Left lung (tissue), 10 donors: ENCODE results near the gene CFAP54. TPM values are rescaled to one million over a fixed set of nuclear protein-coding genes. Genes with fewer than 3 reads are reported as not detected.
A peak's percentile ranks its signal among the peaks of the same experiment; 100 is the strongest.

ENCODE experiments used
- ATAC-seq: fragments of 200-7000 bp; cut with Tn5 transposase; one replicate; pipeline ENCODE4 v1.9.1; 2020; ENCODE audit warnings: moderate library complexity
- DNase-seq, 4 donors: peaks; one replicate each; pipeline ENCODE4 v3.0.0-alpha.2; 2013 to 2020
- H3K27ac ChIP-seq, 2 donors: fragments of 200-600 bp; sonication (generic) in 1 of 2; one replicate each; pipeline versions ENCODE4 v1.5.0 to v1.8.0; 2020 to 2021
- H3K27me3 ChIP-seq, 2 donors: fragments of 200-600 bp; sonication (generic) in 1 of 2; one replicate each; pipeline versions ENCODE4 v1.5.0 to v1.8.0; 2020 to 2021
- H3K36me3 ChIP-seq, 2 donors: fragments of 200-600 bp; sonication (generic) in 1 of 2; one replicate each; pipeline versions ENCODE4 v1.5.0 to v1.8.0; 2020 to 2021
- H3K4me1 ChIP-seq, 2 donors: fragments of 200-600 bp; one replicate each; pipeline ENCODE4 v1.8.0; 2021
- H3K4me3 ChIP-seq, 2 donors: fragments of 200-600 bp; sonication (generic) in 1 of 2; one replicate each; pipeline versions ENCODE4 v1.5.0 to v1.8.0; 2020 to 2021; ENCODE audit warnings: mild to moderate bottlenecking in 1 of 2
- H3K9me3 ChIP-seq, 2 donors: fragments of 200-600 bp; sonication (generic) in 1 of 2; one replicate each; pipeline versions ENCODE4 v1.5.0 to v1.8.0; 2020 to 2021
- intact Hi-C, 2 donors: fragments of 100-400 bp; cut with DNase I; formaldehyde crosslinking; loops; one replicate each; pipeline versions ENCODE4 v1.11.2 to v1.14.2; 2022
- polyA plus RNA-seq, 6 donors: library from polyadenylated mRNA; unstranded; fragments of 120-200 nt; gene quantifications; one replicate each; pipeline ENCODE4 v1.2.1, GENCODE V29; 2013; ENCODE audit not compliant: insufficient read length in 6 of 6
- total RNA-seq, 2 donors: library from RNA; stranded (reverse); fragmentation: NEBNext Ultra II Directional; extraction: Animal tissue kit (Norgen Biotek cat#: 25700); gene quantifications; one replicate each; pipeline ENCODE4 v1.2.1, GENCODE V29; 2021
- TF ChIP-seq, protein P1 (sequence below), 2 donors: fragments of 200-600 bp; sonication (generic) in 1 of 2; IDR thresholded peaks; one replicate each; pipeline versions ENCODE4 v1.5.0 to v1.8.0; 2021; ENCODE audit warnings: antibody characterized with exemption in 2 of 2
- donor health status: DM: no; HTN: yes; CAD: no.
- donor health status: DM: no; HTN: no; CAD: no.

CFAP54 gene
- total and polyA plus RNA-seq, 8 donors: 1.1 to 3.7 (median 2.6) TPM

DNA sequence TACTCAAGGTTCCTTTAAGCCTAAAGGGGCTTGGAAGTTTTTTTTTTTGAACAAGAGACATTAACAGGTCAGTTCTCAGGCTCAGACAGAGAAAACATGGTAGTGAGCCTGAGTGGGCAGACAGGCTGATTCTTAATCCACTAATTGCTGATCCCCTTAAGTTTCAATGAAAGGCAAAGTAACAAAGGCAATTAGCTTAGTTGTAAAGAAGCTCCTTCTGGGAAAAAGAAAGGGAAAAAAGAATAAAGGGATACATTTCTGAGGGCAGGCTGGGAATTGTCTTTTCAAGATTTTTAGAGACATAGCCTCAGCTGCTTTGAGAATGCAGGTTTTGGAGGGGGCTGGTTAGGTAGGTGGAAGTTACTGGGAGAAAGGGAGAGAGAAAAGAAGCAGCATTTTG lies 133.8 kb downstream of the CFAP54 start:
- Histone ChIP-seq H3K4me1 (no peaks in the 10 kb centered on the region), H3K27me3 (no peaks in the 10 kb centered on the region), H3K27ac (no peak overlapping the region), H3K36me3 (no peaks in the 10 kb centered on the region), H3K4me3 (no peak overlapping the region), H3K9me3 (no peaks in the 10 kb centered on the region)
- ATAC-seq (no peak), DNase-seq (no peak)
- intact Hi-C loops: no loop called here
- TF ChIP-seq, protein P1, sequence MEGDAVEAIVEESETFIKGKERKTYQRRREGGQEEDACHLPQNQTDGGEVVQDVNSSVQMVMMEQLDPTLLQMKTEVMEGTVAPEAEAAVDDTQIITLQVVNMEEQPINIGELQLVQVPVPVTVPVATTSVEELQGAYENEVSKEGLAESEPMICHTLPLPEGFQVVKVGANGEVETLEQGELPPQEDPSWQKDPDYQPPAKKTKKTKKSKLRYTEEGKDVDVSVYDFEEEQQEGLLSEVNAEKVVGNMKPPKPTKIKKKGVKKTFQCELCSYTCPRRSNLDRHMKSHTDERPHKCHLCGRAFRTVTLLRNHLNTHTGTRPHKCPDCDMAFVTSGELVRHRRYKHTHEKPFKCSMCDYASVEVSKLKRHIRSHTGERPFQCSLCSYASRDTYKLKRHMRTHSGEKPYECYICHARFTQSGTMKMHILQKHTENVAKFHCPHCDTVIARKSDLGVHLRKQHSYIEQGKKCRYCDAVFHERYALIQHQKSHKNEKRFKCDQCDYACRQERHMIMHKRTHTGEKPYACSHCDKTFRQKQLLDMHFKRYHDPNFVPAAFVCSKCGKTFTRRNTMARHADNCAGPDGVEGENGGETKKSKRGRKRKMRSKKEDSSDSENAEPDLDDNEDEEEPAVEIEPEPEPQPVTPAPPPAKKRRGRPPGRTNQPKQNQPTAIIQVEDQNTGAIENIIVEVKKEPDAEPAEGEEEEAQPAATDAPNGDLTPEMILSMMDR (IDR thresholded peaks at IDR 0.05): no peak

DNA sequence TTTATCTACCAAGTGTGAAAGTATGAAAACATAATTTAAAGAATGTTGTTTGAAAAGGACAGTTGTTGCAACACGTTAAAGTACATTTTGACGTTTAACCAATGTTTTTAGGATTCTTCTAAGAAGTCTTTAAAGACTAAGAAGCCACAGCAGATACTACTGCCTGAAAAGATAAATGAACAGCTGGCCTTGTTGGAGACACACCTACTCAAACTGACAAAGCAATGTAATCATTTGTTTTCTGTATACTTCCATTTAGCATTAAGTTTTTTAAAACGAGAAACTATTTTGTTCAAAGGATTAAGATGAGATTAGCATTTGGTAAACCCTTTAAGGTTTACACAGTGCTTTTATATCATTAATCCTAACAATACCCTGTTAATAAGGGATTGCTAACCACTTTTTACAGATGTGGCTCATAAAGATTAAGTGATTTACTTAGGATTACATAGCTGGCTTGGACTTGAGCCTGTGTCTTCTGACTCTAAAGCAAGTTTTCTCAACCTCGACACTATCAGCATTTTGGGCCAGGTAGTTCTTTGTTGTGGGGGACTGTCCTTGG lies 134.4 kb downstream of the CFAP54 start:
- Histone ChIP-seq H3K4me1 (no peaks in the 10 kb centered on the region), H3K36me3 (no peaks in the 10 kb centered on the region), H3K9me3 (no peaks in the 10 kb centered on the region), H3K27me3 (no peaks in the 10 kb centered on the region), H3K4me3 (no peak overlapping the region), H3K27ac (no peak overlapping the region)
- DNase-seq: peak in 2 of 4 donors; percentile 27 to 48
- intact Hi-C loops: no loop called here
- ATAC-seq: no peak
- TF ChIP-seq, protein P1 (IDR thresholded peaks at IDR 0.05): no peak

DNA sequence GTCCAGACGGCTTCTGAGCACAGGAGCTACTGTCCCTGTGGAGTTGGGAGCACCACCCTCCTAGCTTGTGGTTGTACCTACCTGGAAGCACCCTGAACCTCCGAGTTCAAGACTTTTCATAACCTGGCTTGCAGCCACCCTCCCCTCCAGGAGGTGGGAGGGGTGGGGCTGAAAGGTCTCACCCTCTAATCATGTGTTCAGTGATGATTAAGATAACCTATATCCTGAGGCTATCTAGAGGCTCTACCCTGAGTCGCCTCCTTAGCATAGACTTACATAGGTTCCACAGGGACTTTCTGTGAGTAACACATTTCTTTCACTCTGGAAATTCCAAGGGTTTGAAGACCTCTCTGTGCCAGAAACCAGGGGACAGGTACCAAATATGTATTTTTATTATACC lies 146.5 kb downstream of the CFAP54 start:
- DNase-seq (no peak), ATAC-seq (no peak)
- no peaks in the 10 kb centered on the region for H3K4me1 ChIP-seq
- H3K36me3 ChIP-seq: no peaks in the 10 kb centered on the region
- peaks cover 0 to 3% of the 10 kb centered on the region in 2 donors for H3K9me3 ChIP-seq
- intact Hi-C loops: no loop called here
- H3K4me3 ChIP-seq: no peak overlapping the region
- H3K27me3 ChIP-seq: no peaks in the 10 kb centered on the region
- no peak overlapping the region for H3K27ac ChIP-seq
- TF ChIP-seq, protein P1 (IDR thresholded peaks at IDR 0.05): no peak

DNA sequence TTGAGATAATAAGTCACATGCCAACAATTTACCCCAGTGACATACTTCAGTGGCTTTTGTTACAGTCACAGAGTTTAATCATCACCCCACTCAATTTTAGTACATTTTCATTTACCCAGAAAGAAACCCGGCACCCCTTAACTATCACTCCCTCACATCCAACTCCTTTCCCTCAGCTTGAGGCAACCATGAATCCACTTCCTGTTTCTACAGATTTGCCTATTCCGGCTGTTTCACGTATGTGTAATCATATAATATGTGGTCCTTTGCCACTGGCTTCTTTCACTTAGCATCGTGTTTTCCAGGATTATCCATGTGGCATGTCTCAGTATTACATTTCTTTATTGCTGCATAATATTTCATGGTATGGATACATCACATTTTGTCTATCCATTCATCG lies 147.5 kb downstream of the CFAP54 start:
- TF ChIP-seq, protein P1 (IDR thresholded peaks at IDR 0.05): no peak
- no peaks in the 10 kb centered on the region for H3K36me3 ChIP-seq
- peaks cover 0 to 3% of the 10 kb centered on the region in 2 donors for H3K9me3 ChIP-seq
- no peaks in the 10 kb centered on the region for H3K27me3 ChIP-seq
- no peak overlapping the region for H3K27ac ChIP-seq
- H3K4me3 ChIP-seq: no peak overlapping the region
- intact Hi-C loops: no loop called here
- DNase-seq: no peak
- ATAC-seq: no peak
- H3K4me1 ChIP-seq: no peaks in the 10 kb centered on the region

DNA sequence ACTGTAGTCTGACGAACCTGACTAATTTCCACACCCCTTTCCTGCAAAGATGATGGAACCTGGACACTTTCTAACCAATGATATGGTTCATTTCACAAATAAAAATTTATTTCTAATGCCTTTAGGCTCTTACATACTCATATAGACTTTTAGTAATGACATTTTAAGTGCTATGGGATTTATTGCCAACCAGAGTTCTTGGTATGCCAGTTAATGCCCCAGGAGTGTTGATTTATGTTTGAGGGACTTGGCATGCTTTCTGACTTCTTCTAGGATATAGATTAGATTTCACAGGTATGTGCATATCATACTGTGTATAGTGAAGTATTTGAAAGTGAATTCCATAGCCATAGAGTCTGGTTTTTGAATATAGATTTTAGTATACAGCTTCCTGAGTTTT lies 159.5 kb downstream of the CFAP54 start:
- Histone ChIP-seq H3K27ac (no peak overlapping the region), H3K4me1 (no peaks in the 10 kb centered on the region), H3K36me3 (no peaks in the 10 kb centered on the region), H3K27me3 (no peaks in the 10 kb centered on the region), H3K4me3 (no peak overlapping the region), H3K9me3 (peaks cover 0 to 6% of the 10 kb centered on the region in 2 donors)
- no peak for DNase-seq
- intact Hi-C loops: no loop called here
- TF ChIP-seq, protein P1 (IDR thresholded peaks at IDR 0.05): no peak
- ATAC-seq: no peak
